ENCODE measurements around the gene UBA1.

UBA1 gene

DNA sequence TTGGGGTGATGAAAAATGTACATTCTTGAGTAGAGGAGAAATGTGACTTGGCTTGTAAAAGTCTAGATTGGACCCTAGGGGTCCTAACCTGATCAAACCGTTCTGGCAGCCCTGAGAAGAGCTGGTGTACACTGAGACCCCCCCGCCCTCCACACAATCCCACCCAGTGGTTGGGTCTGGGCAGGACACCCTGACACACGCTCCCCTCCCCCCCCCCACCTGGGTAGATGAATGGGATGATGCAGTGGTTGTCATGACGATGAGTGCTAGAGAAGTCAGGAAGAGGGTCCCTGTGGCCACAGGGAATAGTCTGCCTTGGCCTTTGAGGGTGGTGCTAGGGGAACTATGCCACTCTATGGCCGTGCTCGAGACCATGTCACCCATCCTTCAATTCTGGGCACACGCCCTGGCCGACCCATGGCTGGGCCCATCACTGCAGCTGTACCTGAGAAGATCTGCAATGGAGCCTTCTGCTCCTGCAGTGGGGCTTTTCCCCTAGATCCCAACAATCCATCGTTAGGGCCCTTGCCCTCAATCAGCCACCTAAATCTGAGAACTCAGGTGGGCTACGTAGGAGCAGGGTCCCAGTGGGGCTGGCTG is 29.2 kb downstream of the UBA1 start:
- H3K36me3 ChIP-seq (ENCODE audit: control insufficient read depth, insufficient read depth, low read length), result no peaks in the 10 kb centered on the region
- H3K27ac ChIP-seq, result no peak overlapping the region
- H3K4me1 ChIP-seq, result peaks cover 9% of the 10 kb centered on the region
- no peaks in the 10 kb centered on the region for H3K9me3 ChIP-seq (ENCODE audit: control insufficient read depth, low read length)
- H3K9ac ChIP-seq, result no peak overlapping the region
- TF ChIP-seq, protein P1, sequence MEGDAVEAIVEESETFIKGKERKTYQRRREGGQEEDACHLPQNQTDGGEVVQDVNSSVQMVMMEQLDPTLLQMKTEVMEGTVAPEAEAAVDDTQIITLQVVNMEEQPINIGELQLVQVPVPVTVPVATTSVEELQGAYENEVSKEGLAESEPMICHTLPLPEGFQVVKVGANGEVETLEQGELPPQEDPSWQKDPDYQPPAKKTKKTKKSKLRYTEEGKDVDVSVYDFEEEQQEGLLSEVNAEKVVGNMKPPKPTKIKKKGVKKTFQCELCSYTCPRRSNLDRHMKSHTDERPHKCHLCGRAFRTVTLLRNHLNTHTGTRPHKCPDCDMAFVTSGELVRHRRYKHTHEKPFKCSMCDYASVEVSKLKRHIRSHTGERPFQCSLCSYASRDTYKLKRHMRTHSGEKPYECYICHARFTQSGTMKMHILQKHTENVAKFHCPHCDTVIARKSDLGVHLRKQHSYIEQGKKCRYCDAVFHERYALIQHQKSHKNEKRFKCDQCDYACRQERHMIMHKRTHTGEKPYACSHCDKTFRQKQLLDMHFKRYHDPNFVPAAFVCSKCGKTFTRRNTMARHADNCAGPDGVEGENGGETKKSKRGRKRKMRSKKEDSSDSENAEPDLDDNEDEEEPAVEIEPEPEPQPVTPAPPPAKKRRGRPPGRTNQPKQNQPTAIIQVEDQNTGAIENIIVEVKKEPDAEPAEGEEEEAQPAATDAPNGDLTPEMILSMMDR (IDR thresholded peaks at IDR 0.05), result no peak
- no peak overlapping the region for H3K4me2 ChIP-seq (ENCODE audit: low read length)
- no peaks in the 10 kb centered on the region for H3K27me3 ChIP-seq (ENCODE audit: control insufficient read depth, insufficient read depth, low read length)
- H3K79me2 ChIP-seq, result peaks cover 10% of the 10 kb centered on the region
- H3K4me3 ChIP-seq (ENCODE audit: low read depth, low read length), result no peak overlapping the region
- H2AFZ ChIP-seq, result no peak overlapping the region

DNA sequence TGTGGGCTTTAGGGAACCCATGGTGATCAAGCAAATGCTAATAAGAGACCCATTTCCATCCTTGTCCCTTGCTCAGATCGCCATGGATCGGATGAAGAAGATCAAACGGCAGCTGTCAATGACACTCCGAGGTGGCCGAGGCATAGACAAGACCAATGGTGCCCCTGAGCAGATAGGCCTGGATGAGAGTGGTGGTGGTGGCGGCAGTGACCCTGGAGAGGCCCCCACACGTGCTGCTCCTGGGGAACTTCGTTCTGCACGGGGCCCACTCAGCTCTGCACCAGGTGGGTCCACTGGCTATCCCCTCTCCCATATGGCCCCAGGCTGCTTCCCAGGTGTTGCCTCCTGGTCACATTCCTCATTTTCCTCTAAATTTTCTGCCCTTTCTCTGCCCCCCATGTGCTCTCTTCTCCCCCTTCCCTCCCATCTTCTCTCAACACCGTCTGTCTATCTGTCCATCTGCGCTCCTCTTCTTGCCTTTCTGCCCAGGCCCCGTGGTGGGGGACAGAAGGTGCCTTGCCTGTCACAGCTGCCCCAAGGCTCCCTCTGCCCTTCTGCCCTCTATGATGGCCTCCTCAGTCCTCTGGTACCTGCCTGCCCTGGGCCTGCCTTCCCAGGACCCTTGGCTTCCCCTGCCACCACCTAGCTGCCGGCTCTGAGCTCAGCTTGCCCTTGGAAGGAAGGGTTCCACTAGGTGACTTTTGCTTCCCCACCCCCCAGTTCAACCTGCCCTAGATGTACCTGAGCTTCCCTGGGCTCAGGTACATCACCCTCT is 30.0 kb downstream of the UBA1 start:
- Histone ChIP-seq H3K27me3 (ENCODE audit: control insufficient read depth, insufficient read depth, low read length) (no peaks in the 10 kb centered on the region), H3K4me2 (ENCODE audit: low read length) (no peak overlapping the region), H3K36me3 (ENCODE audit: control insufficient read depth, insufficient read depth, low read length) (no peaks in the 10 kb centered on the region), H2AFZ (no peak overlapping the region), H3K4me3 (ENCODE audit: low read depth, low read length) (no peak overlapping the region), H3K9ac (no peak overlapping the region), H3K4me1 (peaks cover 9% of the 10 kb centered on the region), H3K27ac (no peak overlapping the region), H3K79me2 (peaks cover 10% of the 10 kb centered on the region), H3K9me3 (ENCODE audit: control insufficient read depth, low read length) (no peaks in the 10 kb centered on the region)
- TF ChIP-seq, protein P1 (IDR thresholded peaks at IDR 0.05), result no peak

DNA sequence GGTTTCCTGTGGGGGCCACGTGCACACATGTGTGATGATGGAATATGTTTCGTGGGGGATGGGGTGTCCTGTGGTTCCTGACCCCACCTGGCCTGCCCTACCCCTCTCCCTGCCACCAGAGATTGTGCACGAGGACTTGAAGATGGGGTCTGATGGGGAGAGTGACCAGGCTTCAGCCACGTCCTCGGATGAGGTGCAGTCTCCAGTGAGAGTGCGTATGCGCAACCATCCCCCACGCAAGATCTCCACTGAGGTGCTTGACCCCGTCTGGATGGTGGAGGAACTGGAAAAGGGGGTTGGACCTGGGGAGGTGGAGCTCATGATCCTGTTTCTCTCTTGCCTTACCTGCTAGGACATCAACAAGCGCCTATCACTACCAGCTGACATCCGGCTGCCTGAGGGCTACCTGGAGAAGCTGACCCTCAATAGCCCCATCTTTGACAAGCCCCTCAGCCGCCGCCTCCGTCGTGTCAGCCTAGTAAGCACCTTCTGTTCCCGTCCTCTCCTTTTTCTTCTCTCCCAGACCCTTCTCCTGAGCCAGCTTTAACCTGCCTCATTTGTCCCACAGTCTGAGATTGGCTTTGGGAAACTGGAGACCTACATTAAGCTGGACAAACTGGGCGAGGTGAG is 30.8 kb downstream of the UBA1 start:
- H3K79me2 ChIP-seq, result peaks cover 7% of the 10 kb centered on the region
- no peaks in the 10 kb centered on the region for H3K36me3 ChIP-seq (ENCODE audit: control insufficient read depth, insufficient read depth, low read length)
- H3K4me1 ChIP-seq, result peaks cover 9% of the 10 kb centered on the region

DNA sequence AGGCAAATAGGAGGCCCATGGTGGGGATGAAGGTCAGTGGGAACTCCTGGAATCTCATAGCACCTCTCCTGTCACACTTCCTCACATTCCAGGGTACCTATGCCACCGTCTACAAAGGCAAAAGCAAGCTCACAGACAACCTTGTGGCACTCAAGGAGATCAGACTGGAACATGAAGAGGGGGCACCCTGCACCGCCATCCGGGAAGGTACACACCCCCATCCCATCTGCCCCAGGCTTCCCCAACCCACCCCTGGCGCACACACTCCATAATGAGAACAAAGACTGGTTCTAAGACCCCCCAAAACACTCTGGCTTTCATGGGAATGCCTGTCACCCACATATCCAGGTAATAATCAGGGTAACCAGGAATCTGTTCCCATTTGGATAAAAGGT is 31.3 kb downstream of the UBA1 start:
- H3K27ac ChIP-seq, result no peak overlapping the region
- no peak overlapping the region for H3K4me2 ChIP-seq (ENCODE audit: low read length)
- H2AFZ ChIP-seq, result no peak overlapping the region
- no peaks in the 10 kb centered on the region for H3K27me3 ChIP-seq (ENCODE audit: control insufficient read depth, insufficient read depth, low read length)
- no peaks in the 10 kb centered on the region for H3K36me3 ChIP-seq (ENCODE audit: control insufficient read depth, insufficient read depth, low read length)
- TF ChIP-seq, protein P1 (IDR thresholded peaks at IDR 0.05), result no peak
- H3K79me2 ChIP-seq, result peaks cover 2% of the 10 kb centered on the region
- H3K9ac ChIP-seq, result no peak overlapping the region
- H3K9me3 ChIP-seq (ENCODE audit: control insufficient read depth, low read length), result no peaks in the 10 kb centered on the region
- H3K4me1 ChIP-seq, result peaks cover 8% of the 10 kb centered on the region
- no peak overlapping the region for H3K4me3 ChIP-seq (ENCODE audit: low read depth, low read length)

More for the DNA sequence above, 30.8 kb downstream of the UBA1 start:
- Histone ChIP-seq H3K9me3 (ENCODE audit: control insufficient read depth, low read length) (no peaks in the 10 kb centered on the region), H3K27me3 (ENCODE audit: control insufficient read depth, insufficient read depth, low read length) (no peaks in the 10 kb centered on the region), H3K4me2 (ENCODE audit: low read length) (no peak overlapping the region), H3K4me3 (ENCODE audit: low read depth, low read length) (no peak overlapping the region), H2AFZ (no peak overlapping the region), H3K9ac (no peak overlapping the region), H3K27ac (no peak overlapping the region)
- TF ChIP-seq, protein P1 (IDR thresholded peaks at IDR 0.05), result no peak
